ENCODE data around the gene HCFC1. TPM values are rescaled to one million over a fixed set of nuclear protein-coding genes. Genes with fewer than 3 reads are reported as not detected.

Gene HCFC1
- total RNA-seq, 1 donor from 2014 or later: 48.4 TPM

- no peak for TF ChIP-seq CTCF (IDR thresholded peaks at IDR 0.05)
- Histone ChIP-seq H3K4me3 (no peak overlapping the region), H3K9me3 (no peaks in the 10 kb centered on the region), H3K36me3 (peaks cover 27% of the 10 kb centered on the region), H3K4me1 (peaks cover 27% of the 10 kb centered on the region), H3K27me3 (ENCODE audit: low read depth) (no peaks in the 10 kb centered on the region), H3K27ac (no peak overlapping the region)
- intact Hi-C loops (cut with DNase I): no loop called here
- ATAC-seq: no peak
- no peak for DNase-seq
These were observed 43.1 kb upstream of the HCFC1 start for GRCh38 chrX:154014429-154015380.

GRCh38 chrX:154013614-154014360 lies 42.2 kb upstream of the HCFC1 start:
- ATAC-seq: peak; percentile 64 to 73
- peaks cover 27% of the 10 kb centered on the region for H3K36me3 ChIP-seq
- no peak overlapping the region for H3K4me3 ChIP-seq
- H3K27ac ChIP-seq: no peak overlapping the region
- H3K4me1 ChIP-seq: peaks cover 26% of the 10 kb centered on the region
- H3K27me3 ChIP-seq (ENCODE audit: low read depth): no peaks in the 10 kb centered on the region
- H3K9me3 ChIP-seq: no peaks in the 10 kb centered on the region
- TF ChIP-seq CTCF (IDR thresholded peaks at IDR 0.05): peak; percentile 84
- DNase-seq: peak; percentile 56
- intact Hi-C loops (cut with DNase I): no loop called here

- Histone ChIP-seq H3K27me3 (ENCODE audit: low read depth) (no peaks in the 10 kb centered on the region), H3K36me3 (peaks cover 26% of the 10 kb centered on the region), H3K4me1 (peaks cover 18% of the 10 kb centered on the region), H3K4me3 (no peak overlapping the region), H3K27ac (no peak overlapping the region), H3K9me3 (no peaks in the 10 kb centered on the region)
- DNase-seq (no peak), ATAC-seq (peak in 1 of 2 donors; percentile 5)
- intact Hi-C loops (cut with DNase I): no loop called here
- TF ChIP-seq CTCF (IDR thresholded peaks at IDR 0.05): no peak
These were observed 41.4 kb upstream of the HCFC1 start for GRCh38 chrX:154013001-154013421.

- intact Hi-C loops (cut with DNase I): no loop called here
- no peak for TF ChIP-seq CTCF (IDR thresholded peaks at IDR 0.05)
- H3K27ac ChIP-seq: peak overlapping the region; percentile 11
- H3K4me1 ChIP-seq: peaks cover 14% of the 10 kb centered on the region
- peak; percentile 55 to 68 for ATAC-seq
- H3K27me3 ChIP-seq (ENCODE audit: low read depth): no peaks in the 10 kb centered on the region
- H3K4me3 ChIP-seq: no peak overlapping the region
- DNase-seq: peak; percentile 60
- peaks cover 23% of the 10 kb centered on the region for H3K36me3 ChIP-seq
- H3K9me3 ChIP-seq: no peaks in the 10 kb centered on the region
These were observed 40.8 kb upstream of the HCFC1 start for GRCh38 chrX:154012336-154012991.

Measured in lower lobe of right lung (tissue), 2 donors.